ENCODE results near the gene CACNA2D1. TPM values are rescaled to one million over a fixed set of nuclear protein-coding genes. Genes with fewer than 3 reads are reported as not detected.

The CACNA2D1 gene
- total RNA-seq, 1 experiment from 2014 or later = 0.27 TPM

GRCh38 chr7:82210416-82211184 is 233.0 kb downstream of the CACNA2D1 start:
- Histone ChIP-seq H3K27me3 (ENCODE audit: insufficient read depth, low read length) (no peaks in the 10 kb centered on the region), H3K79me2 (ENCODE audit: insufficient read depth, low read length) (no peaks in the 10 kb centered on the region), H3K4me2 (ENCODE audit: low read length) (no peak overlapping the region), H3K9ac (ENCODE audit: low read length) (no peak overlapping the region), H2AFZ (ENCODE audit: low read depth, low read length, poor library complexity, severe bottlenecking) (no peak overlapping the region), H3K4me1 (ENCODE audit: control insufficient read depth in 1 of 2, insufficient read depth in 2 of 2, low read length in 2 of 2) (no peaks in the 10 kb centered on the region), H3K27ac (ENCODE audit: low read depth, low read length) (no peak overlapping the region), H3K9me2 (ENCODE audit: insufficient read depth) (no peaks in the 10 kb centered on the region), H3K4me3 (replicated peaks in 1 of 2; ENCODE audit: low read depth in 1 of 2, low read length in 2 of 2) (no peak overlapping the region), H3K36me3 (ENCODE audit: control insufficient read depth in 1 of 2, insufficient read depth in 2 of 2, low read length in 2 of 2) (no peaks in the 10 kb centered on the region), H3K9me3 (ENCODE audit: control insufficient read depth in 1 of 2, insufficient read depth in 1 of 2, low read depth in 1 of 2, low read length in 2 of 2) (no peaks in the 10 kb centered on the region), H4K20me1 (ENCODE audit: insufficient read depth) (no peaks in the 10 kb centered on the region)
- ChIA-PET POLR2A (no interaction called here), RAD21 (ENCODE audit: low non-redundant PET in 1 of 2, low total read pairs in 2 of 2, uncharacterized antibody in 2 of 2, unreplicated experiment in 2 of 2) (no interaction called here), CTCF (no interaction called here)
- BruUV-seq (replicated peaks) = no TSS peak
- intact Hi-C loops (cut with micrococcal nuclease) = no loop called here
- ATAC-seq = no peak
- no peak for TF ChIP-seq REST (IDR thresholded peaks at IDR 0.05; ENCODE audit: low read depth)
- TF ChIP-seq ATF3 (IDR thresholded peaks at IDR 0.05) = no peak
- no peak for TF ChIP-seq YY1 (IDR thresholded peaks at IDR 0.05; ENCODE audit: extremely low read depth, insufficient replicate concordance, low read depth, low read length)
- no peak for TF ChIP-seq ZFX (IDR thresholded peaks at IDR 0.05)
- TF ChIP-seq CBX3 (IDR thresholded peaks at IDR 0.05; ENCODE audit: low read depth) = no peak
- no peak for TF ChIP-seq MAX (IDR thresholded peaks at IDR 0.05)
- no peak for TF ChIP-seq ZNF274 (IDR thresholded peaks at IDR 0.05; ENCODE audit: low read depth, low read length)
- no peak for TF ChIP-seq SIN3A (IDR thresholded peaks at IDR 0.05; ENCODE audit: low read depth)
- TF ChIP-seq JUND (IDR thresholded peaks at IDR 0.05) = no peak
- no peak for TF ChIP-seq ELF1 (IDR thresholded peaks at IDR 0.05; ENCODE audit: borderline replicate concordance, low read depth)
- no peak for TF ChIP-seq EZH2 (IDR thresholded peaks at IDR 0.05)
- no peak for TF ChIP-seq EGR1 (IDR thresholded peaks at IDR 0.05; ENCODE audit: low read depth)
- no peak for TF ChIP-seq POLR2AphosphoS5 (IDR thresholded peaks at IDR 0.05; ENCODE audit: low read depth, low read length)
- DNase-seq (ENCODE audit: low read depth, low spot score) = no peak

Data from HCT116 (cell line).